ENCODE measurements around the gene PKM. TPM values are rescaled to one million over a fixed set of nuclear protein-coding genes. Genes with fewer than 3 reads are reported as not detected.

PKM gene
- total RNA-seq, 4 donors from 2014 or later: 259 to 431 (median 291) TPM

DNA sequence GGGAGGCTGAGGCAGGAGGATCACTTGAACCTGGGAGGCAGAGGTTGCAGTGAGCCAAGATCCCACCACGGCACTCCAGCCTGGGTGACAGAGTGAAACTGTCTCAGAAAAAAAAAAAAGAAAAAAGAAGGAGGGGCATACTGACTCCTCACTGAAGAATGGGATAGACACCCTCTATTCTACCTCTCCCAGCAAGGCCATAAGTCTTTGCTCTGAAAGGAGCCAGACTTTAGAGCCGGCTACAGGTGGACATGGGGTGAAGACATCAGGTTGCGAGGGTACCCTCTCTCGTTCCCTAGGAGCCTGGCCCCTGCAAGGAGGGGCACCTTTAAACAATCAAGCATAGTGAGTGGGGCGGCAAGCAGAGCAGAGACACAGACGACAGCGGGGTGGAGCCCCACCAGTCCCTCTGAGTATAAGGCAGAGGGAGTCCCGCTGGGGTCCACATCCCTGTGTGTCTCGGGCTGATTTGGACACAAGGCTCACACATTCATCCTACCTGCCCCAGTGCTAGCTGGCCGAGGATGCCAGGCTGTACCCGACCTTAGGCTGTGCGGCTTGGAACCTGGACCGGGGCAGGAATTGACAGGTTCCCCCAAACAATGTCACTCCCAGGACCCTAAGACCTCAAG, 34.5 kb downstream of the PKM start:
- Histone ChIP-seq H3K9me3 (no peaks in the 10 kb centered on the region), H3K27ac (no peak overlapping the region), H3K4me3 (no peak overlapping the region), H3K36me3 (peaks cover 0 to 20% (median 5%) of the 10 kb centered on the region in 4 donors), H3K4me1 (peaks cover 0 to 12% (median 5%) of the 10 kb centered on the region in 4 donors), H3K27me3 (peaks cover 35% of the 10 kb centered on the region)
- TF ChIP-seq, protein P1, sequence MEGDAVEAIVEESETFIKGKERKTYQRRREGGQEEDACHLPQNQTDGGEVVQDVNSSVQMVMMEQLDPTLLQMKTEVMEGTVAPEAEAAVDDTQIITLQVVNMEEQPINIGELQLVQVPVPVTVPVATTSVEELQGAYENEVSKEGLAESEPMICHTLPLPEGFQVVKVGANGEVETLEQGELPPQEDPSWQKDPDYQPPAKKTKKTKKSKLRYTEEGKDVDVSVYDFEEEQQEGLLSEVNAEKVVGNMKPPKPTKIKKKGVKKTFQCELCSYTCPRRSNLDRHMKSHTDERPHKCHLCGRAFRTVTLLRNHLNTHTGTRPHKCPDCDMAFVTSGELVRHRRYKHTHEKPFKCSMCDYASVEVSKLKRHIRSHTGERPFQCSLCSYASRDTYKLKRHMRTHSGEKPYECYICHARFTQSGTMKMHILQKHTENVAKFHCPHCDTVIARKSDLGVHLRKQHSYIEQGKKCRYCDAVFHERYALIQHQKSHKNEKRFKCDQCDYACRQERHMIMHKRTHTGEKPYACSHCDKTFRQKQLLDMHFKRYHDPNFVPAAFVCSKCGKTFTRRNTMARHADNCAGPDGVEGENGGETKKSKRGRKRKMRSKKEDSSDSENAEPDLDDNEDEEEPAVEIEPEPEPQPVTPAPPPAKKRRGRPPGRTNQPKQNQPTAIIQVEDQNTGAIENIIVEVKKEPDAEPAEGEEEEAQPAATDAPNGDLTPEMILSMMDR (IDR thresholded peaks at IDR 0.05): no peak
- TF ChIP-seq POLR2AphosphoS5 (IDR thresholded peaks at IDR 0.05) (no peak), POLR2A (IDR thresholded peaks at IDR 0.05) (no peak), EP300 (IDR thresholded peaks at IDR 0.05; ENCODE audit: low read depth) (no peak)
- DNase-seq: no peak
- intact Hi-C loops (cut with DNase I; ENCODE audit: low total_unique reads): no loop called here
- in situ Hi-C loops (cut with MboI; ENCODE audit: low pct_ligation_motif_present in 1 of 4, low pct_unique_long_range_greater_than_20kb in 1 of 4, low sequenced_read_pairs in 3 of 4): no loop called here
- WGBS, 2 donors (ENCODE audit: low coverage in 1 of 2): 67 to 86% methylated on average over 1 to 13 of the region's 13 CpGs

DNA sequence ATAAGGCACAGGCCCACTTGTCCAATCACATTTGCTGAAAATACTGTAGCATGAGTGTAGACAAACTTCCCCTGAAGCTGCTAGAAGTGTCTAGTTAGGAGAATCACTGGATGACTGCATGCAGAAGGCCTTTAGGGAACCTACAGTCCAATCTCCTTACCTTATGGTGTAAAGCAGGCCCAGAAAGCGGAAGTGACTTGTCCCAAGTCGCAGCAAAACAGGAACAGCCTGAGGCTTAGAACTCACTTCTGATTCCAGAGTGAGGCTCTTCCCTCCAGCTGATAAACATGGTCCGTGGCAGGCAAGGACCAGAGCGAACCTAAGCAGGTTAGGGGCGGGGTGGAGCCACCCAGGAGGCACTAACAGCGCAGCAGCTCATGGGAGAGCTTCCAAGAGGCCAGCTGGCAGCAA, 35.9 kb downstream of the PKM start:
- 81% methylated on average over 6 of the region's 6 CpGs; no CpG with 5 or more reads in 1 of the 2 donors for WGBS, 2 donors (ENCODE audit: low coverage in 1 of 2)
- H3K36me3 ChIP-seq: peaks cover 0 to 11% (median 4%) of the 10 kb centered on the region in 4 donors
- no peak overlapping the region for H3K27ac ChIP-seq
- no peak for DNase-seq
- in situ Hi-C loops (cut with MboI; ENCODE audit: low pct_ligation_motif_present in 1 of 4, low pct_unique_long_range_greater_than_20kb in 1 of 4, low sequenced_read_pairs in 3 of 4): no loop called here
- peaks cover 0 to 12% (median 4%) of the 10 kb centered on the region in 4 donors for H3K4me1 ChIP-seq
- intact Hi-C loops (cut with DNase I; ENCODE audit: low total_unique reads): no loop called here
- H3K27me3 ChIP-seq: peaks cover 40% of the 10 kb centered on the region
- no peaks in the 10 kb centered on the region for H3K9me3 ChIP-seq
- TF ChIP-seq, protein P1 (IDR thresholded peaks at IDR 0.05): no peak
- TF ChIP-seq EP300 (IDR thresholded peaks at IDR 0.05; ENCODE audit: low read depth): no peak
- TF ChIP-seq POLR2A (IDR thresholded peaks at IDR 0.05): no peak
- TF ChIP-seq POLR2AphosphoS5 (IDR thresholded peaks at IDR 0.05): no peak
- no peak overlapping the region for H3K4me3 ChIP-seq

DNA sequence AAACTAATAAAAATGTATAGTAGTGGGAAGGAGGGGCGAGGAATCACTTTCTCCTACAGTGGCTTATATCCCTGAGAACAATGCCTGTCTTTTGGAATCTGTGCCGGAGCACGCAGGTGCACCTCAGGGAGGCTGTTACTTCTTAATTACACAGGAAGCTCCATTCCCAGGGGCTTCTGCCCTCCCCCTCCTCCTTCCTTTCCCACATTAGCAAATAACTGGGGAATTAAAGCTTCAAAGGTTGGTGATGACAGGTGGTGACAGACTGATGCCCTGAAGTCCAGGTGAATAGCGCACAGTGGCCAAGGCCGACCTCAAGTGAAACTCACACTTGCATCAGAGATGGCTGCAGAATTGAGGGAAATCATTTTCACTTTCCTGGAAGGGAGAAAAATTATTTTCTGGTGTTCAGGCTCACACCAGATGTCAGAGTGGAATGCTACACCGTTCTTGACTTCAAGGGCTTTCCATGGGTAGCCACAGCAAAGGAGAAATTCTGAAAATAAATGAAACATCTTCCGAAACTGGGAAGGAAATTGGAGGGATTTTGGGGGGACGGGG, 37.1 kb downstream of the PKM start:
- 63 to 69% methylated on average over 3 to 8 of the region's 8 CpGs for WGBS, 2 donors (ENCODE audit: low coverage in 1 of 2)
- peaks cover 0 to 4% (median 2%) of the 10 kb centered on the region in 4 donors for H3K36me3 ChIP-seq
- in situ Hi-C loops (cut with MboI; ENCODE audit: low pct_ligation_motif_present in 1 of 4, low pct_unique_long_range_greater_than_20kb in 1 of 4, low sequenced_read_pairs in 3 of 4): no loop called here
- DNase-seq: no peak
- H3K4me1 ChIP-seq: peaks cover 0 to 6% (median 3%) of the 10 kb centered on the region in 4 donors
- H3K27me3 ChIP-seq: peaks cover 40% of the 10 kb centered on the region
- H3K27ac ChIP-seq: no peak overlapping the region
- intact Hi-C loops (cut with DNase I; ENCODE audit: low total_unique reads): no loop called here
- no peak overlapping the region for H3K4me3 ChIP-seq
- TF ChIP-seq, protein P1 (IDR thresholded peaks at IDR 0.05): no peak
- TF ChIP-seq EP300 (IDR thresholded peaks at IDR 0.05; ENCODE audit: low read depth): no peak
- no peak for TF ChIP-seq POLR2A (IDR thresholded peaks at IDR 0.05)
- TF ChIP-seq POLR2AphosphoS5 (IDR thresholded peaks at IDR 0.05): no peak
- H3K9me3 ChIP-seq: no peaks in the 10 kb centered on the region

DNA sequence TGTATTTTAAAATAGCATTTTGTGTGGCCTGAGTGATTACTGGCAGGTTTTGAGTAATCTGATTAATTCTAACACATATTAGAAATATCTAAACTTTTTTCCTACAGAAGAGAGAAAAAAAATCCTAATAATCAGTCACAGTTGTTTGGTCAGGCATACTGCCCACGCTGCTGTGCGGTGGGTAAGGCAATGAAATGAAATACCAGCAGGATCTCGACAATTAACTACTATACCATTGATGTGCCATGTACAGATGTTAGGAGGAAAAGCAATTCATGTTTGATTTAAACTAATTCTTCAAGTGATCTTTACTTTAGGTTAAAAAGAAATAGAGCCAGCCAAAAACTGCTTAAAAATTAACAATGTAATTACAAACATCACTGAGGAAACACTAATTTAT, 38.6 kb downstream of the PKM start:
- H3K9me3 ChIP-seq: no peaks in the 10 kb centered on the region
- H3K27me3 ChIP-seq: peaks cover 34% of the 10 kb centered on the region
- TF ChIP-seq EP300 (IDR thresholded peaks at IDR 0.05; ENCODE audit: low read depth) (no peak), POLR2A (IDR thresholded peaks at IDR 0.05) (no peak), POLR2AphosphoS5 (IDR thresholded peaks at IDR 0.05) (no peak)
- TF ChIP-seq, protein P1 (IDR thresholded peaks at IDR 0.05): no peak
- in situ Hi-C loops (cut with MboI; ENCODE audit: low pct_ligation_motif_present in 1 of 4, low pct_unique_long_range_greater_than_20kb in 1 of 4, low sequenced_read_pairs in 3 of 4): no loop called here
- peaks cover 0 to 6% (median 3%) of the 10 kb centered on the region in 4 donors for H3K4me1 ChIP-seq
- no peak overlapping the region for H3K27ac ChIP-seq
- H3K36me3 ChIP-seq: no peaks in the 10 kb centered on the region
- intact Hi-C loops (cut with DNase I; ENCODE audit: low total_unique reads): no loop called here
- WGBS, 2 donors (ENCODE audit: low coverage in 1 of 2): 58 to 71% methylated on average over 3 of the region's 3 CpGs
- no peak for DNase-seq
- no peak overlapping the region for H3K4me3 ChIP-seq

All from transverse colon (tissue), 4 donors.